ENCODE results near the gene NCOA1.
"Not testable (repeated sequence)": the region's sequence is repeated elsewhere in the genome, so short reads cannot be mapped to it uniquely, and the experiment has no call there.

The NCOA1 gene

GRCh38 chr2:24754985-24755705, 264.1 kb downstream of the NCOA1 start:
- no peak for DNase-seq

- no peak for DNase-seq
Measured at GRCh38 chr2:24756789-24757188, 265.7 kb downstream of the NCOA1 start.

- no peak for DNase-seq
Measured at GRCh38 chr2:24761866-24762265, 270.8 kb downstream of the NCOA1 start.

DNA sequence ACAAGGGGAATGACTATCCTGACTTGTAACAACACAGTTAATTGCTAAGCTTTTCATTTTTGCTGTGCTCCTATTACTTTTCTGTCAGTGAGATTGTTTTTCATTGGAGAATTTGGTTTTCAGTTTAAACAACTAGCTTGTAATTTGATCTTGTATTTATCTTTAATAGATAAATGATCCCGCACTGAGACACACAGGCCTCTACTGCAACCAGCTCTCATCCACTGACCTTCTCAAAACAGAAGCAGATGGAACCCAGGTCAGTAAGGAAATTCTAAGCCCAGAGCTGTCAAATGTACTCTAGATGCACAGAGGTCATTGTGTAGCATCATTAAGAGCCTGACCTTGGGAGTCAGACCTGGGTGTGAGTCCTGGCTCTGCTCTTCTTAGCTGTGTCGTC, 271.5 kb downstream of the NCOA1 start:
- no peak for DNase-seq

DNA sequence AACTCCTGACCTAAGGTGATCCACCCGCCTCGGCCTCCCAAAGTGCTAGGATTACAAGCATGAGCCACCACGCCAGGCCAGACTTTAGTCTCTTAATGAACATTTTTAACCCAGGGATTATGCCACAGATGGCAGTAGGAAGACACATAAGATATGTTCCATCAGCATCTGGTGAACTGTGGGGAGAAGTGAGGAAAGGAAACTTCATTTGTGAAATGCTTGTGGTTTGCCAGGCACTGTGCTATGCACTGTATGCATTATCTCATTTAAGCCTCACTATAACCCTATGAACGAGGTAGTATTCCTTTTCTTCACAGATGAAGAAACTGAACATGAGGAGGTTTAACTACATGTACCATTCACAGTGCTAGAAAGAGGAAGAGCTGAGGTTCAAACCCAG, 272.8 kb downstream of the NCOA1 start:
- no peak for DNase-seq

GRCh38 chr2:24766609-24767008, 275.6 kb downstream of the NCOA1 start:
- no peak for DNase-seq

GRCh38 chr2:24768013-24768412, 277.0 kb downstream of the NCOA1 start:
- DNase-seq = no peak

DNA sequence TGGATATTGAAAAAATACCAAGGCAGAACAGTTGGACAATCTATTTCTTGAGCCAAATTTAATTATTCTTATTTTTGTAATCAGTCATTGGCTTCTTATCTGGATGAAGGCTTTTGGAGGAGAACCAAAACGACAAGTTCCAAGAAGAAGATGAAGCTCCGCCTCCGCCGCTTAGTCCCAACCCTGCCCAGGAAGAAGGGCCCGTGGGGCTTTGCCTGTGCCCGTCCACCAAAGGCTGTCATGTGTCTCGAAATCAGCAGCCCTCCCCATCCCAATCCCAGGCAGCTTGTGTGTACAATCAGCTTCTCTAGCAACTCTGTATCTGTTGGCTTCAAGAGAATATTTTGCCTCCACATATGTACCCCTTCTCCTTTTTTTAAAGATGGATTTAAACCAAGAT, 277.5 kb downstream of the NCOA1 start:
- DNase-seq = no peak

DNA sequence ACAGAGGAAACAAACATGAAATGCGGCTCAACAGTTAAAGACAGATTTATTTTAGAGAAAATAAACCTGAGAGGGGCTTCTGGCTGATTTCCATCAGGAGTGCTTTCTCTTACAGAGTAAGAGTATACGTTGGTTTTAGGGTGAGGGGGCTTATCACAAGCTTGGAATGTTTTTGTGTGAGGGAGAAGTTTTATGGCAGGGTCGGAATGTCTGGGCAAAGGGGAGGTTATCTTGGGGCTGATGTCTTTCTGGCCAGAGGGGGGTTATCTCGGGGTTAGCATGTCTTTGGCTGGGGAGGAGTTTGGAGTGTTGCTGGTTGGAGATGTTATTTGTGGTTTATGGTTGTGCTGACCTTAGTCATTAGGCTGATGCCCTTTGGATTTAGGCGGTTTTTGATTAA, 280.0 kb downstream of the NCOA1 start:
- DNase-seq = no peak

DNA sequence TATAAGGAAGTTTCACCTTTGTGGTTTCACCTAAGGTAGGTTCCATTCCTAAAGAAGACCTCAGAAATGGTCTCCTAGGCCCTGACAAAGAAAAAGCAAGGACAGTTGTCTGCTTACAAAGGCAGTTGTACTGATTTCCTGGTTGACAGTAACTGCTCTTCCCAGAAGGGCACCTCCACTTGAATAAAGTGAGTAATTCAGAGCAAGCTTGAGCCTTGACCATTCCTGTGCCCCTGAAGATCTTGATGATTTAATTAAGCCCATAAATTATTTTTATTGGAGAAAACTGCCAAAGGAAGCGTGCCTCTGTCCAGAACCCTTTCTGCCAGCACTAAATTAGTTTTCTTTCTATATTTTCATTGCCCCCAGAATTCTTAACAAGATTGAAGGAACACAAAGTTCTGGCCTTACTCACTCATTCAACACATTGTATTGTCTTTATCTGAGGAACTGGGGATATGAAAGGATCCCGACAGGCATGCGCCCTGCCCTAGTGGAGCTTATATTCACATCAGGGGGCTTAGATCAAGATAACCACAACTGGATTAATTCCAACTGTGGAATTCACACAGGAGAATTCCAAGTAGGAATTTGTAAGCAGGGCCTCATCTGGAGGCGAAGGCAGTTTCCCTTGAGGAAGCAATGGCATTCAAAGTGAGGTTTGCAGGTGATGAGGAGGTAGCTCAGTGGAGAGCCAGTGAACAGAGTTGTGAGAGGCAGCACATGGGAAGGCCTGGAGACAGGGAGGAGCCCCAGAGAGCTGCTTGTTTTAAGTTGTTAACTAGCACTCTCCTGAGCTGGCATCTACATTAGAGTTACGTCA, 280.9 kb downstream of the NCOA1 start:
- DNase-seq = no peak

DNA sequence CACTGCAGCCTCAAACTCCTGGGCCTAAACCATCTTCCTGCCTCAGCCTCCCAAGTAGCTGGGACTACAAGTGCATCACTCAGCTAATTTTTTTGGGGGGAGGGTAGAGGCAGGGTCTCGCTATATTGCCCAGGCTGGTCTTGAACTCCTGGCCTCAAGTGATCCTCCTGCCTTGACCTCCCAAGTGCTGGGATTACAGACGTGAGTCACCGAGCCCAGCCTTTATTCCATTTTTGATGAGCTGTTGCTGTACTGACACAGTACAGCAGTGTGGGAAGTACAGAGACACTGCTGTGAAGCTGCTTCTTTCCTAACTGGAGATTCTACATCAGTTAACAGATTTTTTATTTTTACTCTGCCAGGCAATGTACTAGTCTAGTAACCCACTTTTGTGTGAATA, 283.3 kb downstream of the NCOA1 start:
- no peak for DNase-seq

DNA sequence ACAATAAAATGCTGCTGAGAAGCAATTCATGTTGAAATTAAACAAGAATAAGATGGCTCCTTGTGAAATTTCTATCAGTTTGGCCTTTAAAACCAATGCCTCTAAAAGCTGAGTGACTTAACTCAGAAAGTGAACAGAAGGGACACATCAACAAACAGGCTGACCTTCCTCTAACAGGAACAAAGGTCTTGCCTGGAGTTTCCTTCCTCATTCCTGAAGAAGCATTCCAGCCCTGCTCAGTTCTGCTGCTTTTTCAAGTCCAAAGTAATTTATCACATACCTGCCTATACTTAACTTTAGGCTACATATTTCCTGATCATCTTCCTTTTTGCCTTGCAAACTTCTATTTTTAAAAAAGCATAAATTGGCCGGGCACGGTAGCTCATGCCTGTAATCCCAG, 288.1 kb downstream of the NCOA1 start:
- DNase-seq = no peak

DNA sequence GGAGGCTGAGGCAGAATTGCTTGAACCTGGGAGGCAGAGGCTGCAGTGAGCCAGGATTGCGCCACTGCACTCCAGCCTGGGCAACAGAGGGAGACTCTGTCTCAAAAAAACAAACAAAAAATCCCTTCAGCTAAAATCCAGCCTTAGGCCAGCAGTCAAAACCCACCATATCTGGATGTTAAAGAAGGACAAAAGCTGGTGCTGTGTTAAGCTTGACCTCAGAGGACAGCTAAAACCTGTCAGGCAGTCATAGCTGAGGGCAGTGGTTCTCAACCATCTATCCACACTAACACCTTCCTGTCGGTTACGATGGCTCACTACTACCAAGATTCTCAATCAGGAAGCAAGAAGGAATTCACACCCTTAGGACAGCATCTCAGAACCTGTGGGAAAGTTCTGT, 292.6 kb downstream of the NCOA1 start:
- no peak for DNase-seq

- DNase-seq = no peak
Measured at GRCh38 chr2:24785671-24786321, 294.7 kb downstream of the NCOA1 start.

DNA sequence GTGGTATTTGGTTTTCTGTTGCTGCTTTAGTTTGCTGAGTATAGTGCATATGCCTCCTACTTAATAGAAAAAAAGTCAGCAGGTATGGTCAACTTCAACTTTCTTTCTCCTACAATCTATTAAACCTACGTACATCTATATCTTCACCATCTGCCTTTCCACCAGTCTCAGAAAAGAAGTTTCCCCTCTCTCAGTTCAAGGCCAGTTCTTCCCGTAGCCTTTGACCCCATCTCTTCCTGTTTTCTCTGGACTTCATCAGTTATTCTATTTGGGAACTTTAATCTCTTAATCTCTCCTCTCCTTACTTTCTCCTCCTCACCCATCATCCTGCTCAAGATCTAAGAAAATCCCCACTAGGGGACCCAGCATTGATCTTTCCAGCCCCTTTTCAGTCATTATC, 296.5 kb downstream of the NCOA1 start:
- DNase-seq = no peak

DNA sequence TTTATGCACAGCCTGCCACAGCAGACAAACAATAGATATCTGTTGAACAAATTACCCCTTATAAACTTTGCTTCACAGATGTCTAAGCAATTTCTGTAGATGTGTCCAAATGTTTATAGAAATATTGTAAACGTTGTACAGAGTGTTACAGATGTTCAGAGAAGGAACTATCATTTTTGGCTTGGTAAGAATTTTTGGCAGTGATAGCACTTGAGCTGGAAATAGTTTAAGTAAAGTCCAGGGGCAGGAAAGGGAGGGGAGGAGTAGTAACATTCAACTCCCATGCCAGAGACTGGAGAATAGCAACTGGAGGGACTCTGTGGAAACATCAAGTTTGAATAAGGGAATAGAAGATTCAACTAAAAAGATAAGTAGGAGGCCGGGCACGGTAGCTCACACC, 297.8 kb downstream of the NCOA1 start:
- DNase-seq = no peak

DNA sequence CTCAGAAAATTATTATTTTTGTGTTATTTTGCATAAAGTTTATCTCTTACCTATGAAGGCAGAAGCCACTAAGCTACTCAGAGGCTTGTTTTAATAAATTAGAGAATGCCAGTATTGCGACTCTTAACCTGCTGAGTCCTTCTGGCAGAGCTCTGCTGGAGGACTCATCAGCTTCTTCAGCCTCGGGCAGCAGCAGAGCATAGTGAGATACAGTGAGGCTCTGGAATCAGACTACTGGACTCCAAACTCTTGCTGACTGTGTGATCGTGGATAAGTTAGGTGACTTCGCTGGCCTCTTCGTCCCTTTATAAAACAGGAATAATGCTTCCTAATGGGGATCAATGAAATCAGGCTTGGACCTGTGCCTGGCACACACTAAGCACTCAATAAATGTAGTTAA, 300.4 kb downstream of the NCOA1 start:
- DNase-seq = no peak

- no peak for DNase-seq
Measured at GRCh38 chr2:24792542-24792873, 301.5 kb downstream of the NCOA1 start.

DNA sequence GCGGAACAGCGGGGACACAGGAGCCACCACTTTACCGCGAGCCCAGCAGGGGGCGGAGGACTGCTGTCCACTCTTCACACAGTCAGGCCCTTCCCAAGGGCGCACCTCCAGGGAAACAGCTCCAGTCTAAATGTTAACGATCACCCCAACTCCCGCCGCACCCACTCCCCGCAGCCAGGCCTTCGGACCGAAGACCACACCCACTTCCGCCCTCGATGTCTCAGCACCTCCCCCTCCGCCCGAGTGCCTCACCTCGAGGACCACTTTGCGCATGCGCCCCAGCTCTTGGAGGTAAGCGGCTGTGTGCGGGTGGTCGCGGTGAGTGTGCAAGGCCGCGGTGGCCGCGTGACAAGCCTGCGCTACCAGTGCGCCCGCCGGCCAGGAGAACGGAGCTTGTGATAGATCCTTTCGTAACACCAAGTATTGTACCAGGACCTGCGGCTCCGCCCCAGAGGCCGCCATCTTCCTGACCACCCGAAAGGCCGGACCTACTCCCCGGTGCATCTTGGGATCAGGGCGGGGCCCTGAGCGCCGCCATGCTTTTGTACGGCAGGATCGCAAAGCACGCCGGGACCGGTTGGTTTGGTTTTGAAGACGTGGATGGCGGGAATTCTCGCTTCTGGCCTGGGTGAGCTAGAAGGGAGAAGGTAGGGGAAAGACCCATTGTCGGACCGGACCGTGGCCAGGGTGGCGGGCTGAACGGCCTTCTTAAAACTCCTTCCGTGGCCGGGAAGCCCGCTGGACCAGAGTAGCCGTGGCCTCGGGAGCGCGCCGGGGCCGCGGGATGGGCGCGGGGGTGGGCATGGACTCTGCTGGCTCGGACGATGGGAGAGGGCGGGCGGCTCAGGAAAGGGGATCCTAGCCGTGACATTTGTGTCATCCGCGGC, 302.1 kb downstream of the NCOA1 start, which contains the start of the genes CENPO and PTRHD1:
TSS of gene CENPO (plus strand) at position 552 of the 887 bp plus-strand sequence. CDS start 495 bp downstream, outside the sequence.
TSS of gene PTRHD1 (minus strand) at position 518 of the 887 bp plus-strand sequence. CDS start at position 504, 14 bp downstream.
- peak; percentile 95 for DNase-seq

DNA sequence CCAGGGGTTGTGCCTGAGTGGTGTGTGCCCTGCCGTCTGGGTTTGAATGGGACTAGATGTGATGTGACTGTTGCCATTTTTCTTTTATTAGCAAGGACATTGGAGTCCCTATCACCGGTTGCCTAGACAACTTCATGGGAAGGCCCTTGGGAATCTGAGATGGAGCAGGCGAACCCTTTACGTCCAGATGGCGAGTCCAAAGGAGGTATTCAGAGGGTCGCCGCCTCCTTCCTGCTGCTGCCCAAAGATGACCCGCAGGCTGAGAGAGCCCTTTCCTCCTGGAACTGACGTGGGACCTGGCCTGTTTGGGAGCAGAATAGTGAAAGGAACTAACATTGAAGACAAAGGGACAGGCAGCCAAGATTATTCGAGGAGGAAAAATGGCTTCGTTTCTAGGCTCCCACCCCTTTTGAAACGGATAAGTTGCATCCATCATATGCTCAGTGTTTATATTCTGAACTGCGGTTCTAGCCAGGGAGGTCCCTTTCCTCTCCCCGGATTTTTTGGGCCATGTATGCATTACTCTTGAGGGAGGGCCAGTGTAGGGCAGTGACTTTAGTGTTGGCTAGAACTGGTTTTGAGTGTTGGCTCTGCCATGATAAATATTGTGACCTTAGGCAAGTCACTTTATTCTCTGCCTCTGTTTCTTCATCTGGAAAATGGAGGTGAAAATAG, 302.8 kb downstream of the NCOA1 start:
- peak; percentile 53 for DNase-seq

GRCh38 chr2:24797644-24798043, 306.6 kb downstream of the NCOA1 start:
- no peak for DNase-seq

DNA sequence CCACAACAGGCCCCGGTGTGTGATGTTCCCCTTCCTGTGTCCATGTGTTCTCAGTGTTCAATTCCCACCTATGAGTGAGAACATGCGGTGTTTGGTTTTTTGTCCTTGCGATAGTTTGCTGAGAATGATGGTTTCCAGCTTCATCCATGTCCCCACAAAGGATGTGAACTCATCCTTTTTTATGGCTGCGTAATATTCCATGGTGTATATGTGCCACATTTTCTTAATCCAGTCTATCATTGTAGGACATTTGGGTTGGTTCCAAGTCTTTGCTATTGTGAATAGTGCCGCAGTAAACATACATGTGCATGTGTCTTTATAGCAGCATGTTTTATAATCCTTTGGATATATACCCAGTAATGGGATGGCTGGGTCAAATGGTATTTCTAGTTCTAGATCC, 309.4 kb downstream of the NCOA1 start:
- DNase-seq = not testable (repeated sequence)
